IMR-90 (cell line): ENCODE results near the gene IQGAP2. TPM values are rescaled to one million over a fixed set of nuclear protein-coding genes. Genes with fewer than 3 reads are reported as not detected.

ENCODE experiments used
- ATAC-seq: fragments of 200-7000 bp; cut with Tn5 transposase; 2 replicates; pipeline ENCODE4 v1.9.1; 2020; ENCODE audit warnings: low read depth, mild to moderate bottlenecking, moderate library complexity
- BruUV-seq: library from RNA; stranded (reverse); fragments of 400-500 nt; replicated peaks from 2 replicates; lab custom pipeline; 2021; lab: Mats Ljungman, UMichigan
- CTCF ChIA-PET: fragments of 300-600 bp; formaldehyde crosslinking; extraction: SDS; loops from one replicate; lab custom pipeline; 2021; ENCODE audit warnings: antibody characterized with exemption; lab: Yijun Ruan, JAX
- POLR2A ChIA-PET: fragments of 300-600 bp; sonication (Branson Sonifier 250); formaldehyde crosslinking; loops from one replicate; lab custom pipeline; 2022; ENCODE audit warnings: antibody characterized with exemption; ENCODE audit not compliant: unreplicated experiment; lab: Charles Lee
- DNase-seq: peaks from one replicate; pipeline ENCODE4 v3.0.0; 2013
- H2AFZ ChIP-seq: replicated peaks from 2 replicates; pipeline ENCODE3; 2013; ENCODE audit warnings: low read length, mild to moderate bottlenecking; ENCODE audit not compliant: poor library complexity
- H2AK5ac ChIP-seq: 2 replicates; pipeline ENCODE4 v1.6.1; 2013; ENCODE audit warnings: low read depth, low read length, inconsistent platforms
- H2AK9ac ChIP-seq: replicated peaks from 2 replicates; pipeline ENCODE3; 2013; ENCODE audit warnings: mild to moderate bottlenecking, low read depth, low read length, moderate library complexity; ENCODE audit not compliant: poor library complexity
- H2BK120ac ChIP-seq: 2 replicates; pipeline ENCODE4 v1.6.1; 2013; ENCODE audit warnings: low read depth, low read length, inconsistent platforms
- H2BK15ac ChIP-seq: 3 replicates; pipeline ENCODE4 v1.6.1; 2013; ENCODE audit warnings: low read depth, low read length, inconsistent platforms
- H2BK20ac ChIP-seq: 2 replicates; pipeline ENCODE4 v1.6.1; 2013; ENCODE audit warnings: low read depth, mild to moderate bottlenecking, inconsistent platforms, low read length, moderate library complexity
- H2BK5ac ChIP-seq: 2 replicates; pipeline ENCODE4 v1.6.1; 2013; ENCODE audit warnings: mild to moderate bottlenecking, low read depth, low read length, inconsistent platforms; ENCODE audit not compliant: poor library complexity, severe bottlenecking
- H3K14ac ChIP-seq: replicated peaks from 2 replicates; pipeline ENCODE4 v1.6.1; 2013; ENCODE audit warnings: low read depth, low read length, inconsistent platforms
- H3K18ac ChIP-seq: 2 replicates; pipeline ENCODE4 v1.6.1; 2013; ENCODE audit warnings: low read depth, low read length, control low read depth
- H3K23ac ChIP-seq: 2 replicates; pipeline ENCODE4 v1.6.1; 2013; ENCODE audit warnings: low read depth, low read length, inconsistent platforms
- H3K27ac ChIP-seq: 2 replicates; pipeline ENCODE4 v1.5.1; 2013; ENCODE audit warnings: mild to moderate bottlenecking, control low read depth, low read length; ENCODE audit not compliant: insufficient read depth
- H3K27me3 ChIP-seq: 2 replicates; pipeline ENCODE4 v1.6.1; 2013; ENCODE audit warnings: low read length; ENCODE audit not compliant: control insufficient read depth, insufficient read depth
- H3K36me3 ChIP-seq: 2 replicates; pipeline ENCODE4 v1.6.1; 2013; ENCODE audit warnings: low read length, mixed read lengths; ENCODE audit not compliant: control insufficient read depth, insufficient read depth
- H3K4ac ChIP-seq: 2 replicates; pipeline ENCODE4 v1.6.1; 2013; ENCODE audit warnings: low read depth, low read length, inconsistent platforms
- H3K4me1 ChIP-seq: 2 replicates; pipeline ENCODE4 v1.6.1; 2013; ENCODE audit warnings: low read length, mixed read lengths; ENCODE audit not compliant: control insufficient read depth, insufficient read depth
- H3K4me2 ChIP-seq: 2 replicates; pipeline ENCODE4 v1.6.1; 2013; ENCODE audit warnings: low read depth, mild to moderate bottlenecking, control low read depth, low read length, moderate library complexity
- H3K4me3 ChIP-seq: 2 replicates; pipeline ENCODE4 v1.5.1; 2013; ENCODE audit warnings: low read depth, mild to moderate bottlenecking, control low read depth, low read length, moderate library complexity; ENCODE audit not compliant: insufficient read depth
- H3K56ac ChIP-seq: 2 replicates; pipeline ENCODE4 v1.6.1; 2013; ENCODE audit warnings: low read length, inconsistent platforms; ENCODE audit not compliant: insufficient read depth; ENCODE audit errors: extremely low read depth
- H3K79me1 ChIP-seq, 2 experiments: 2 replicates each; pipeline ENCODE4 v1.6.1; 2013; ENCODE audit warnings: low read length in 2 of 2, inconsistent platforms in 1 of 2, low read depth in 1 of 2
- H3K9ac ChIP-seq: 2 replicates; pipeline ENCODE4 v1.6.1; 2013; ENCODE audit warnings: low read depth, low read length, control low read depth
- H3K9me1 ChIP-seq: 2 replicates; pipeline ENCODE4 v1.6.1; 2013; ENCODE audit warnings: low read length, inconsistent platforms; ENCODE audit not compliant: insufficient read depth
- H3K9me3 ChIP-seq: 2 replicates; pipeline ENCODE4 v1.6.1; 2013; ENCODE audit warnings: low read length; ENCODE audit not compliant: control insufficient read depth, insufficient read depth
- H4K20me1 ChIP-seq: 2 replicates; pipeline ENCODE4 v1.6.1; 2013; ENCODE audit warnings: low read length, inconsistent platforms; ENCODE audit not compliant: insufficient read depth
- H4K5ac ChIP-seq: 2 replicates; pipeline ENCODE4 v1.6.1; 2013; ENCODE audit warnings: mild to moderate bottlenecking, low read depth, low read length, control low read depth
- H4K8ac ChIP-seq, 2 experiments: 2 replicates each; pipeline ENCODE4 v1.6.1; 2013; ENCODE audit warnings: low read depth in 2 of 2, low read length in 2 of 2, control low read depth in 1 of 2, inconsistent platforms in 1 of 2
- H4K91ac ChIP-seq: 2 replicates; pipeline ENCODE4 v1.6.1; 2013; ENCODE audit warnings: low read depth, low read length, inconsistent platforms; ENCODE audit not compliant: insufficient read depth
- CEBPB ChIP-seq: IDR thresholded peaks from 2 replicates; pipeline ENCODE4 v1.6.1; 2012; ENCODE audit warnings: low read depth, low read length, improper control_type of control experiment
- MAZ ChIP-seq: IDR thresholded peaks from 2 replicates; pipeline ENCODE4 v1.6.1; 2012; ENCODE audit warnings: low read depth, mild to moderate bottlenecking, low read length, improper control_type of control experiment, moderate library complexity, borderline replicate concordance
- POLR2A ChIP-seq: IDR thresholded peaks from 2 replicates; pipeline ENCODE4 v1.6.1; 2012; ENCODE audit warnings: mild to moderate bottlenecking, low read depth, low read length
- USF2 ChIP-seq: fragments of 150-350 bp; IDR thresholded peaks from 2 replicates; pipeline ENCODE4 v1.6.1; 2017; ENCODE audit warnings: mild to moderate bottlenecking, antibody characterized with exemption, low read length, low read depth
- WGBS, 2 experiments: methylation state at CpG; one replicate each; pipeline versions ENCODE4 v1.1.5 to v1.1.7; 2013; ENCODE audit warnings: missing lambda C conversion rate in 2 of 2; ENCODE audit not compliant: insufficient read length in 1 of 2; ENCODE audit errors: extremely low coverage in 2 of 2; 5-methylcytosine and 5-hydroxymethylcytosine counted together
- dilution Hi-C: fragments of 300-500 bp; cut with HindIII; formaldehyde crosslinking; loops from one replicate; pipeline ENCODE4 v1.14.3; 2018; ENCODE audit warnings: low sequenced_read_pairs; ENCODE audit not compliant: unreplicated experiment
- in situ Hi-C: fragments of 300-500 bp; cut with MboI; formaldehyde crosslinking; loops from 3 replicates; pipeline ENCODE4 v1.14.3; 2019; ENCODE audit warnings: low sequenced_read_pairs, inconsistent platforms, mixed read lengths
- intact Hi-C: fragments of 100-400 bp; cut with micrococcal nuclease; formaldehyde crosslinking; loops from 2 replicates; pipeline ENCODE4 v1.10.0; 2022
- polyA plus RNA-seq, 3 experiments: library from polyadenylated mRNA; depleted of rRNA; stranded (reverse); fragments of >200 nt; gene quantifications; 2 replicates each; pipeline ENCODE4 v1.2.3, GENCODE V29; 2012; ENCODE audit warnings: low replicate concordance in 1 of 3
- total RNA-seq: library from RNA; depleted of rRNA; stranded (reverse); fragments of >200 nt; gene quantifications from 2 replicates; pipeline ENCODE4 v1.2.3, GENCODE V29; 2012

The IQGAP2 gene
- total and polyA plus RNA-seq, 2 of the 4 experiments (the other 2 are of a cell fraction), result 0.21 to 0.36 TPM

- Histone ChIP-seq H3K9me1 (no peaks in the 10 kb centered on the region), H2AK9ac (no peak overlapping the region), H2BK15ac (no peak overlapping the region), H2BK5ac (no peak overlapping the region), H3K18ac (no peak overlapping the region), H3K27ac (no peak overlapping the region), H4K20me1 (no peaks in the 10 kb centered on the region), H3K36me3 (no peaks in the 10 kb centered on the region), H2AK5ac (no peak overlapping the region), H2BK120ac (no peak overlapping the region), H4K5ac (no peak overlapping the region), H3K4me3 (no peak overlapping the region), H4K8ac (no peak overlapping the region), H3K9ac (no peak overlapping the region), H3K4me2 (no peak overlapping the region), H3K27me3 (peaks cover 11% of the 10 kb centered on the region), H3K23ac (no peak overlapping the region), H3K4me1 (no peaks in the 10 kb centered on the region), H3K79me1 (no peaks in the 10 kb centered on the region), H3K4ac (no peak overlapping the region), H2BK20ac (no peak overlapping the region), H4K91ac (no peak overlapping the region), H3K14ac (no peak overlapping the region), H3K9me3 (no peaks in the 10 kb centered on the region), H2AFZ (no peak overlapping the region), H3K56ac (no peak overlapping the region)
- WGBS, 2 experiments, result no CpG with 5 or more reads among the region's 5 CpGs
- dilution Hi-C loops (no loop called here), in situ Hi-C loops (no loop called here), intact Hi-C loops (no loop called here)
- TF ChIP-seq USF2, result no peak
- no peak for TF ChIP-seq CEBPB
- TF ChIP-seq MAZ, result no peak
- TF ChIP-seq POLR2A, result no peak
- no TSS peak for BruUV-seq
- ChIA-PET CTCF (no interaction called here), POLR2A (no interaction called here)
- DNase-seq, result no peak
- ATAC-seq, result no peak
Measured at GRCh38 chr5:76393035-76393680, 9.9 kb upstream of the IQGAP2 start.
